ENCODE results near the gene KIF26B.

The KIF26B gene

GRCh38 chr1:245560316-245560859 is 405.6 kb downstream of the KIF26B start:
- no peaks in the 10 kb centered on the region for H3K9me3 ChIP-seq (replicated peaks in 1 of 11)
- no peaks in the 10 kb centered on the region for H4K20me1 ChIP-seq
- H3K4me2 ChIP-seq = no peak overlapping the region
- no peak overlapping the region for H3K4me3 ChIP-seq
- no peak for TF ChIP-seq Cebpa-rat (IDR thresholded peaks at IDR 0.05)
- H3K27me3 ChIP-seq = no peaks in the 10 kb centered on the region
- no peaks in the 10 kb centered on the region for H3K4me1 ChIP-seq
- H3K36me3 ChIP-seq = no peaks in the 10 kb centered on the region
- no peak overlapping the region for H3K27ac ChIP-seq
- H3K9ac ChIP-seq = no peak overlapping the region

- no peak overlapping the region for H3K9ac ChIP-seq
- no peaks in the 10 kb centered on the region for H3K36me3 ChIP-seq
- no peaks in the 10 kb centered on the region for H3K27me3 ChIP-seq
- no peak overlapping the region for H3K27ac ChIP-seq
- H3K4me3 ChIP-seq = no peak overlapping the region
- TF ChIP-seq Cebpa-rat (IDR thresholded peaks at IDR 0.05) = no peak
- H3K4me2 ChIP-seq = no peak overlapping the region
- H3K9me3 ChIP-seq (replicated peaks in 1 of 11) = peaks cover 0 to 4% (median 0%) of the 10 kb centered on the region in 11 experiments; a peak in 2 of 22 replicates
- H3K4me1 ChIP-seq = no peaks in the 10 kb centered on the region
- H4K20me1 ChIP-seq = no peaks in the 10 kb centered on the region
Observed at GRCh38 chr1:245561665-245562234, 407.0 kb downstream of the KIF26B start.

GRCh38 chr1:245566134-245566533 is 411.3 kb downstream of the KIF26B start:
- H3K36me3 ChIP-seq = no peaks in the 10 kb centered on the region
- peaks cover 0 to 4% (median 0%) of the 10 kb centered on the region in 11 experiments; a peak in 2 of 22 replicates for H3K9me3 ChIP-seq (replicated peaks in 1 of 11)
- H3K27me3 ChIP-seq = no peaks in the 10 kb centered on the region
- H4K20me1 ChIP-seq = no peaks in the 10 kb centered on the region
- no peak overlapping the region for H3K4me2 ChIP-seq
- no peak overlapping the region for H3K27ac ChIP-seq
- no peak overlapping the region for H3K9ac ChIP-seq
- H3K4me3 ChIP-seq = no peak overlapping the region
- peaks cover 0 to 7% (median 0%) of the 10 kb centered on the region in 10 experiments; a peak in 1 of 20 replicates for H3K4me1 ChIP-seq
- no peak for TF ChIP-seq Cebpa-rat (IDR thresholded peaks at IDR 0.05)

- no peak overlapping the region for H3K9ac ChIP-seq
- no peak overlapping the region for H3K4me2 ChIP-seq
- H4K20me1 ChIP-seq = no peaks in the 10 kb centered on the region
- H3K27ac ChIP-seq = no peak overlapping the region
- TF ChIP-seq Cebpa-rat (IDR thresholded peaks at IDR 0.05) = no peak
- H3K4me1 ChIP-seq = peaks cover 0 to 13% (median 4%) of the 10 kb centered on the region in 10 experiments; a peak in 14 of 20 replicates
- H3K27me3 ChIP-seq = no peaks in the 10 kb centered on the region
- H3K4me3 ChIP-seq = no peak overlapping the region
- H3K9me3 ChIP-seq (replicated peaks in 1 of 11) = peaks cover 0 to 4% (median 0%) of the 10 kb centered on the region in 11 experiments; a peak in 2 of 22 replicates
- no peaks in the 10 kb centered on the region for H3K36me3 ChIP-seq
Observed at GRCh38 chr1:245566952-245567351, 412.2 kb downstream of the KIF26B start.

- H3K36me3 ChIP-seq = no peaks in the 10 kb centered on the region
- H3K9ac ChIP-seq = no peak overlapping the region
- H4K20me1 ChIP-seq = no peaks in the 10 kb centered on the region
- TF ChIP-seq Cebpa-rat (IDR thresholded peaks at IDR 0.05) = no peak
- no peaks in the 10 kb centered on the region for H3K27me3 ChIP-seq
- no peak overlapping the region for H3K27ac ChIP-seq
- peak overlapping the region in 8 of 11 experiments; percentile 12 to 79 (median 70); a peak in 15 of 22 replicates for H3K4me2 ChIP-seq
- no peaks in the 10 kb centered on the region for H3K9me3 ChIP-seq (replicated peaks in 1 of 11)
- H3K4me3 ChIP-seq = no peak overlapping the region
- peaks cover 0 to 31% (median 11%) of the 10 kb centered on the region in 10 experiments; a peak in 14 of 20 replicates for H3K4me1 ChIP-seq
Observed at GRCh38 chr1:245571815-245572294, 417.1 kb downstream of the KIF26B start.

GRCh38 chr1:245572709-245573108 is 417.9 kb downstream of the KIF26B start:
- H3K9ac ChIP-seq = no peak overlapping the region
- no peaks in the 10 kb centered on the region for H3K27me3 ChIP-seq
- H3K36me3 ChIP-seq = no peaks in the 10 kb centered on the region
- no peaks in the 10 kb centered on the region for H3K9me3 ChIP-seq (replicated peaks in 1 of 11)
- no peak for TF ChIP-seq Cebpa-rat (IDR thresholded peaks at IDR 0.05)
- peaks cover 0 to 31% (median 11%) of the 10 kb centered on the region in 10 experiments; a peak in 14 of 20 replicates for H3K4me1 ChIP-seq
- no peaks in the 10 kb centered on the region for H4K20me1 ChIP-seq
- peak overlapping the region in 6 of 11 experiments; percentile 12 to 79 (median 74); a peak in 10 of 22 replicates for H3K4me2 ChIP-seq
- H3K27ac ChIP-seq = no peak overlapping the region
- no peak overlapping the region for H3K4me3 ChIP-seq

GRCh38 chr1:245575710-245576109 is 420.9 kb downstream of the KIF26B start:
- TF ChIP-seq Cebpa-rat (IDR thresholded peaks at IDR 0.05) = no peak
- H3K4me1 ChIP-seq = peaks cover 0 to 24% (median 11%) of the 10 kb centered on the region in 10 experiments; a peak in 14 of 20 replicates
- H3K27me3 ChIP-seq = no peaks in the 10 kb centered on the region

GRCh38 chr1:245576323-245576722 is 421.5 kb downstream of the KIF26B start:
- H3K4me3 ChIP-seq = no peak overlapping the region
- H3K9me3 ChIP-seq (replicated peaks in 1 of 11) = 0 out of 22 replicates have a peak, but pooled peaks cover 0 to 5% (median 0%) of the 10 kb centered on the region in 11 experiments
- H3K4me1 ChIP-seq = peaks cover 0 to 24% (median 11%) of the 10 kb centered on the region in 10 experiments; a peak in 14 of 20 replicates
- no peak overlapping the region for H3K27ac ChIP-seq
- no peak for TF ChIP-seq Cebpa-rat (IDR thresholded peaks at IDR 0.05)
- no peaks in the 10 kb centered on the region for H3K27me3 ChIP-seq
- no peak overlapping the region for H3K4me2 ChIP-seq
- no peak overlapping the region for H3K9ac ChIP-seq
- no peaks in the 10 kb centered on the region for H4K20me1 ChIP-seq
- no peaks in the 10 kb centered on the region for H3K36me3 ChIP-seq

More at GRCh38 chr1:245575710-245576109, 420.9 kb downstream of the KIF26B start:
- Histone ChIP-seq H4K20me1 (no peaks in the 10 kb centered on the region), H3K4me2 (peak overlapping the region in 5 of 11 experiments; percentile 10 to 31 (median 19); a peak in 7 of 22 replicates), H3K9me3 (replicated peaks in 1 of 11) (0 out of 22 replicates have a peak, but pooled peaks cover 0 to 5% (median 0%) of the 10 kb centered on the region in 11 experiments), H3K9ac (no peak overlapping the region), H3K36me3 (no peaks in the 10 kb centered on the region), H3K27ac (no peak overlapping the region), H3K4me3 (no peak overlapping the region)
